SU-DHL-6 (cell line): Measurements from ENCODE around the gene ENO3.

Experiments used
- H2AFZ ChIP-seq: fragments of 200-600 bp; sonication (generic); 2 replicates; pipeline ENCODE4 v1.6.1; 2014; ENCODE audit warnings: low read depth, mild to moderate bottlenecking, moderate library complexity, mixed read lengths, antibody characterized with exemption, low read length; ENCODE audit not compliant: severe bottlenecking
- H3F3A ChIP-seq: fragments of 200-600 bp; shearing (Covaris generic); 2 replicates; pipeline ENCODE4 v1.6.0; 2016; ENCODE audit warnings: antibody characterized with exemption, mild to moderate bottlenecking; ENCODE audit not compliant: insufficient read depth
- H3K27ac ChIP-seq: fragments of 200-600 bp; sonication (generic); 2 replicates; pipeline ENCODE4 v1.5.1; 2016; ENCODE audit warnings: low read depth, mild to moderate bottlenecking, low read length, moderate library complexity, mixed read lengths
- H3K27me3 ChIP-seq: fragments of 200-600 bp; sonication (generic), shearing (Covaris generic); 2 replicates; pipeline ENCODE4 v1.6.0; 2014; ENCODE audit warnings: mild to moderate bottlenecking, low read length
- H3K36me3 ChIP-seq: fragments of 200-600 bp; sonication (generic); 2 replicates; pipeline ENCODE4 v1.6.1; 2014; ENCODE audit warnings: mild to moderate bottlenecking, low read length, mixed read lengths
- H3K4me2 ChIP-seq: fragments of 300-600, 200-600 bp; shearing (Covaris generic), sonication (generic); 2 replicates; pipeline ENCODE4 v1.6.0; 2014; ENCODE audit warnings: low read length, low read depth, mild to moderate bottlenecking; ENCODE audit not compliant: poor library complexity, severe bottlenecking
- H3K4me3 ChIP-seq: fragments of 200-600 bp; sonication (generic); 2 replicates; pipeline ENCODE4 v1.5.1; 2014; ENCODE audit warnings: antibody characterized with exemption, low read length, mild to moderate bottlenecking, mixed read lengths; ENCODE audit not compliant: insufficient read depth, poor library complexity, severe bottlenecking
- H3K79me2 ChIP-seq: fragments of 200-600 bp; sonication (generic); 2 replicates; pipeline ENCODE4 v1.6.1; 2014; ENCODE audit warnings: mild to moderate bottlenecking, low read length, moderate library complexity; ENCODE audit not compliant: insufficient read depth
- H3K9ac ChIP-seq: fragments of 200-600 bp; sonication (generic); 2 replicates; pipeline ENCODE4 v1.7.0; 2014; ENCODE audit warnings: mild to moderate bottlenecking, low read length
- H3K9me2 ChIP-seq: fragments of 200-600 bp; sonication (generic); replicated peaks from 2 replicates; pipeline ENCODE4 v1.6.1; 2014; ENCODE audit warnings: low read length; ENCODE audit not compliant: insufficient read depth
- H3K9me3 ChIP-seq: fragments of 200-600 bp; sonication (generic); 2 replicates; pipeline ENCODE4 v1.6.1; 2014; ENCODE audit warnings: low read length, mixed read lengths; ENCODE audit not compliant: insufficient read depth
- H4K20me1 ChIP-seq: fragments of 200-600 bp; sonication (generic); 2 replicates; pipeline ENCODE4 v1.6.1; 2014; ENCODE audit warnings: low read depth, mild to moderate bottlenecking, antibody characterized with exemption, low read length, moderate library complexity, mixed read lengths
- EZH2phosphoT487 ChIP-seq: fragments of 200-600 bp; sonication (generic), shearing (Covaris generic); conservative IDR thresholded peaks from 2 replicates; pipeline ENCODE4 v1.6.1; 2018; ENCODE audit warnings: mild to moderate bottlenecking, antibody characterized with exemption, low read length, moderate library complexity, mixed read lengths
- TF ChIP-seq, protein P1 (sequence below): fragments of 200-600 bp; sonication (generic); IDR thresholded peaks from one replicate; pipeline ENCODE4 v1.5.1; 2017; ENCODE audit warnings: antibody characterized with exemption, mild to moderate bottlenecking, low read length, moderate library complexity; ENCODE audit not compliant: insufficient read depth, poor library complexity, severe bottlenecking

Gene ENO3

DNA sequence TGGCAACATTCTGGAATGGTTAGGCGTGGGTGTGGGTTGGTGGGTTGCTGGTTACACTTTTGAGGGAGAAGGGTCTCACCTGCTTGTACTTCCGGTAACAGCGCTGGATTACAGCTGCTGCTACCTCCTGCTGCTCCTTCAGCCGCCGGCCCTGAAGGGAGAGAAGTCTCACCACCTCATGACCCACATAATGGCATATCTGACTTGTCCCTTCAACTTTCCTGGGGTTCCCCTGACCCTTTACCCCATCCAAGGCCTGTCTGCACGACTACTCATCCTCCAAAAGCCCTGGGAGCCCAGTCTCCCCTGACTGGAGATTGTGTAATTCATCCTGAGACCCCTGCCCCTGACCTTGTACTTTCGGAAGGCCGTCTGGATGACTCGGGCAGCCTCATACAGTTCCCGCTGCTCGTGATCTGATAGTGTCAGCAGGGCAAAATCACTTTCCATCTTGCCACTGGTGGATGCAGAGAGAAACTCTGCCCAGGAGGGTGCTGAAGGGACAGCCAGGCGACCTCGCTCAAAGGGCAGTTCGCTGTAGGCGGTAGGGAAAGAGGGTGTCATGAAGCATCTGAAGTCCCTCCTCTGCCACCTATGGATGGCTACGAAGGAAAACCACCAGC is 18.7 kb downstream of the ENO3 start:
- Histone ChIP-seq H3K4me3 (no peak overlapping the region), H3K27me3 (no peaks in the 10 kb centered on the region), H3K4me2 (no peak overlapping the region), H3K36me3 (no peaks in the 10 kb centered on the region), H2AFZ (no peak overlapping the region), H3K9ac (no peak overlapping the region), H3K9me3 (no peaks in the 10 kb centered on the region), H3F3A (no peaks in the 10 kb centered on the region), H3K79me2 (peaks cover 8% of the 10 kb centered on the region; the same call in 1 of the 2 replicates), H3K9me2 (no peaks in the 10 kb centered on the region), H4K20me1 (no peaks in the 10 kb centered on the region), H3K27ac (no peak overlapping the region)
- no peak for TF ChIP-seq EZH2phosphoT487
- TF ChIP-seq, protein P1, sequence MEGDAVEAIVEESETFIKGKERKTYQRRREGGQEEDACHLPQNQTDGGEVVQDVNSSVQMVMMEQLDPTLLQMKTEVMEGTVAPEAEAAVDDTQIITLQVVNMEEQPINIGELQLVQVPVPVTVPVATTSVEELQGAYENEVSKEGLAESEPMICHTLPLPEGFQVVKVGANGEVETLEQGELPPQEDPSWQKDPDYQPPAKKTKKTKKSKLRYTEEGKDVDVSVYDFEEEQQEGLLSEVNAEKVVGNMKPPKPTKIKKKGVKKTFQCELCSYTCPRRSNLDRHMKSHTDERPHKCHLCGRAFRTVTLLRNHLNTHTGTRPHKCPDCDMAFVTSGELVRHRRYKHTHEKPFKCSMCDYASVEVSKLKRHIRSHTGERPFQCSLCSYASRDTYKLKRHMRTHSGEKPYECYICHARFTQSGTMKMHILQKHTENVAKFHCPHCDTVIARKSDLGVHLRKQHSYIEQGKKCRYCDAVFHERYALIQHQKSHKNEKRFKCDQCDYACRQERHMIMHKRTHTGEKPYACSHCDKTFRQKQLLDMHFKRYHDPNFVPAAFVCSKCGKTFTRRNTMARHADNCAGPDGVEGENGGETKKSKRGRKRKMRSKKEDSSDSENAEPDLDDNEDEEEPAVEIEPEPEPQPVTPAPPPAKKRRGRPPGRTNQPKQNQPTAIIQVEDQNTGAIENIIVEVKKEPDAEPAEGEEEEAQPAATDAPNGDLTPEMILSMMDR = no peak

DNA sequence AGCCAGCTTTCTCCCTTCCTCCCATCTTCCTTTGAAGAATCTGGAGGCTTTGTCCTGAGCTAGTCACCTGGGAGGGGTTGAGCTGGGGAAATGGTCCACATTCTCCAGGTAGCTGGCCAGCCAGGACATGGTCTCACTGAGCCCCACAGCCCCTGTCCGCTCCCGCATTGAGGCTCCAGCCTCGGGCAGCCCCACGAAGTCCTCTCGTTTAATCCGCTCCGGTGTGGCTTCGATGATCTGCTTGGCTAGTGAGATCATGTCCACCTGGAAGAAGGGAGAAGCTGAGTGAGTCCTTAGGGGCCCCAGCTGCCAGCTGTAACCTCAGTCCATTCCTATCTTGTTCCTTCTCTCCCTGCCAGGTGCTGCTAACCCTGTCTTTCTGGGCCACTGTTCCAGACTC is 19.4 kb downstream of the ENO3 start:
- H3K9me3 ChIP-seq = no peaks in the 10 kb centered on the region
- H3K9ac ChIP-seq = no peak overlapping the region
- H3K4me3 ChIP-seq = no peak overlapping the region
- H3K36me3 ChIP-seq = no peaks in the 10 kb centered on the region
- H2AFZ ChIP-seq = no peak overlapping the region
- H4K20me1 ChIP-seq = no peaks in the 10 kb centered on the region
- no peaks in the 10 kb centered on the region for H3K27me3 ChIP-seq
- peaks cover 8% of the 10 kb centered on the region; the same call in 1 of the 2 replicates for H3K79me2 ChIP-seq
- TF ChIP-seq, protein P1 = no peak
- no peak for TF ChIP-seq EZH2phosphoT487
- H3K4me2 ChIP-seq = no peak overlapping the region
- H3K27ac ChIP-seq = no peak overlapping the region
- H3K9me2 ChIP-seq = no peaks in the 10 kb centered on the region
- no peaks in the 10 kb centered on the region for H3F3A ChIP-seq

DNA sequence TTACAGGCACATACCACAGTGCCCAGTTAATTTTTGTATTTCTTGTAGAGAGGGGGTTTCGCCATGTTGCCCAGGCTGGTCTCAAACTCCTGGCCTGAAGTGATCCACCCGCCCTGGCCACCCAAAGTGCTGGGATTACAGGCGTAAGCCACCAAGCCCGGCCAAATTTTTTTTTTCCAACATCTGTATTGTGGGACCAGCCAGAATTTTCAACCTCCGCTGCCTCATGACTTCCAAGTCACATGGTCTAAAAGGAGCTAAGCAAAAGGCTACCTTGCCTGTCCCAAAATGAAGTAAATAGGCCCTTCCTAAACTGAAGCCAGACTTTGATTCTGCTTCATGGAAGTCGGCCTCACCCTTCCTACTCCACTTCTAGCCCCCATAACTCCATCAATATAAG is 20.9 kb downstream of the ENO3 start:
- TF ChIP-seq, protein P1 = no peak
- TF ChIP-seq EZH2phosphoT487 = no peak
- Histone ChIP-seq H3K9me2 (no peaks in the 10 kb centered on the region), H3K27me3 (no peaks in the 10 kb centered on the region), H3K4me2 (no peak overlapping the region), H3K4me3 (no peak overlapping the region), H3K9me3 (no peaks in the 10 kb centered on the region), H3K27ac (no peak overlapping the region), H3K36me3 (no peaks in the 10 kb centered on the region), H3K9ac (no peak overlapping the region), H4K20me1 (no peaks in the 10 kb centered on the region), H3F3A (no peaks in the 10 kb centered on the region), H2AFZ (no peak overlapping the region), H3K79me2 (0 out of 2 replicates have a peak, but pooled peaks cover under 1% of the 10 kb centered on the region)

DNA sequence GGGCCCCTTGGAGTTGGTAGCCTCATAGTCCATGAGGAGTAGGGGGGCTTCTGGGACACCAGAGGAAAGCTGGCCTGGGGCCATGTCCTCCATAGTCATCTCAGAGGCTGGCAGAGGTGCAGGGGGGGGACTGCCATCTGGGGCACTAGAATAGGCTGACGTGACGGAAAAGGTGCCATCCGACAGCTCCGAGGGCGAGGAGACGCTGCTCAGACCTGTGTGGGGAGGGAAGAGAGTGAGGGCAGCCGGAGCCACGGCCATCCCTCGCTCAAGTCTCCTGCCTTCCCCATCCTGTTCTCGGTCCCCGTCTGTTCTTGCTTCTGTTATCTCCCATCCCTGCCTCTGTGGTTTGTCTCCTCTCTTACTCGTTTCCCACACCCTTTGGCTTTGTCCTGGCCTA is 21.4 kb downstream of the ENO3 start:
- no peak overlapping the region for H3K4me3 ChIP-seq
- no peaks in the 10 kb centered on the region for H3K79me2 ChIP-seq
- H3K9ac ChIP-seq = no peak overlapping the region
- no peaks in the 10 kb centered on the region for H3K9me2 ChIP-seq
- H3K27me3 ChIP-seq = no peaks in the 10 kb centered on the region
- H3K27ac ChIP-seq = no peak overlapping the region
- H3K36me3 ChIP-seq = no peaks in the 10 kb centered on the region
- no peak overlapping the region for H2AFZ ChIP-seq
- H3K4me2 ChIP-seq = no peak overlapping the region
- TF ChIP-seq EZH2phosphoT487 = no peak
- TF ChIP-seq, protein P1 = no peak
- H3K9me3 ChIP-seq = no peaks in the 10 kb centered on the region
- H3F3A ChIP-seq = no peaks in the 10 kb centered on the region
- no peaks in the 10 kb centered on the region for H4K20me1 ChIP-seq
